Measurements from ENCODE around the gene CCDC92B.

DNA sequence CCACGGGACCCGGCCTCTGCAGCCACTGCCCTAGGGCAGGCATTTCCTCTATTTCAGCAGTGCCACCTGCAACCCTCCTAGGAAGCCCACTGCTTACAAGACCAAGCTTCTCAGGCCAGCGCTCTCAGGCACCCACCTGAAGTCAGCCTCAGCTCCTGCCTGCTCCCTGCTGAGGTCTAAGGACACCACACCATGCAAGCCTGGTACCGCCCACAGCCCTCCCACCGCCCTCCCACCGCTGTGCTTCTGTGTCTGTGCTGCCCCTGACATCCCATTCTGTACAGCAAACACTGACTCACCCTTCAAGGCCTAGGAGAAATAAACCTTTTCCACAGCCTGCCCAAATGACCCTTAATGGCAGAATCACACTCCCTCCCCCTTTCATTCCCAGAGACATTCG is 44.2 kb downstream of the CCDC92B start:
- TF ChIP-seq EZH2 (IDR thresholded peaks at IDR 0.05; ENCODE audit: borderline replicate concordance, insufficient read depth, low read length, poor library complexity, severe bottlenecking) = no peak
- no peak for TF ChIP-seq EP300 (conservative IDR thresholded peaks at IDR 0.05; ENCODE audit: poor library complexity, severe bottlenecking)
- no peak for TF ChIP-seq CTCF (IDR thresholded peaks at IDR 0.05; ENCODE audit: poor library complexity, severe bottlenecking)
- TF ChIP-seq MXI1 (conservative IDR thresholded peaks at IDR 0.05; ENCODE audit: poor library complexity, severe bottlenecking) = no peak
- no peak for TF ChIP-seq TAF1 (IDR thresholded peaks at IDR 0.05; ENCODE audit: low read depth)
- no peak for TF ChIP-seq POLR2AphosphoS5 (IDR thresholded peaks at IDR 0.05)
- TF ChIP-seq REST (IDR thresholded peaks at IDR 0.05; ENCODE audit: borderline replicate concordance) = no peak
- TF ChIP-seq RAD21 (conservative IDR thresholded peaks at IDR 0.05) = no peak
- TF ChIP-seq SMC3 (conservative IDR thresholded peaks at IDR 0.05; ENCODE audit: poor library complexity) = no peak
